NOMO-1 treated with dmso at 0.1 percent for 144 hours (cell line): ENCODE data around the gene WDFY2.
A peak's percentile ranks its signal among the peaks of the same experiment; 100 is the strongest.
"Not testable (repeated sequence)": the region's sequence is repeated elsewhere in the genome, so short reads cannot be mapped to it uniquely, and the experiment has no call there.

Source experiments
- DNase-seq: peaks from one replicate; lab custom pipeline; 2025; ENCODE audit not compliant: unreplicated experiment; lab: John Stamatoyannopoulos, UW

The WDFY2 gene

GRCh38 chr13:51663973-51664957, 80.0 kb downstream of the WDFY2 start:
- no peak for DNase-seq

- DNase-seq: no peak
These were observed 81.2 kb downstream of the WDFY2 start for GRCh38 chr13:51665456-51665855.

GRCh38 chr13:51666374-51666773, 82.1 kb downstream of the WDFY2 start:
- DNase-seq: no peak

- no peak for DNase-seq
These were observed 82.6 kb downstream of the WDFY2 start for GRCh38 chr13:51666839-51667238.

- no peak for DNase-seq
These were observed 84.4 kb downstream of the WDFY2 start for GRCh38 chr13:51668580-51669195.

GRCh38 chr13:51673165-51673564, 88.9 kb downstream of the WDFY2 start:
- DNase-seq: no peak

GRCh38 chr13:51674276-51674675, 90.0 kb downstream of the WDFY2 start:
- no peak for DNase-seq

GRCh38 chr13:51675385-51675784, 91.1 kb downstream of the WDFY2 start:
- DNase-seq: no peak

- DNase-seq: no peak
These were observed 91.6 kb downstream of the WDFY2 start for GRCh38 chr13:51675877-51676276.

- DNase-seq: no peak
These were observed 92.5 kb downstream of the WDFY2 start for GRCh38 chr13:51676739-51677138.

- DNase-seq: no peak
These were observed 94.2 kb downstream of the WDFY2 start for GRCh38 chr13:51678420-51678819.

GRCh38 chr13:51679616-51680015, 95.4 kb downstream of the WDFY2 start:
- no peak for DNase-seq

- peak; percentile 29 for DNase-seq
These were observed 96.9 kb downstream of the WDFY2 start for GRCh38 chr13:51681037-51681678.

- no peak for DNase-seq
These were observed 98.4 kb downstream of the WDFY2 start for GRCh38 chr13:51682686-51683085.

- no peak for DNase-seq
These were observed 99.3 kb downstream of the WDFY2 start for GRCh38 chr13:51683597-51683996.

- no peak for DNase-seq
These were observed 99.8 kb downstream of the WDFY2 start for GRCh38 chr13:51684076-51684475.

GRCh38 chr13:51687947-51688714, 103.9 kb downstream of the WDFY2 start:
- no peak for DNase-seq

- DNase-seq: no peak
These were observed 104.8 kb downstream of the WDFY2 start for GRCh38 chr13:51688937-51689662.

GRCh38 chr13:51689663-51689996, 105.4 kb downstream of the WDFY2 start:
- no peak for DNase-seq

GRCh38 chr13:51695677-51696076, 111.4 kb downstream of the WDFY2 start:
- DNase-seq: not testable (repeated sequence)
